ENCODE results near the gene ZMYND8.
"Not testable (repeated sequence)": the region's sequence is repeated elsewhere in the genome, so short reads cannot be mapped to it uniquely, and the experiment has no call there.

Gene ZMYND8

GRCh38 chr20:47356526-47357295, at the start of gene ZMYND8:
Gene ZMYND8 (minus strand): TSS chr20:47356699. CDS start chr20:47356670, 29 bp downstream.
- peak; percentile 98 for DNase-seq (ENCODE audit: low spot score)

- DNase-seq (ENCODE audit: low spot score) = no peak
These were observed 49.4 kb upstream of the ZMYND8 start for GRCh38 chr20:47405775-47406325.

- DNase-seq (ENCODE audit: low spot score) = no peak
These were observed 44.2 kb upstream of the ZMYND8 start for GRCh38 chr20:47400685-47401084.

GRCh38 chr20:47397652-47398301, 41.3 kb upstream of the ZMYND8 start:
- no peak for DNase-seq (ENCODE audit: low spot score)

- no peak for DNase-seq (ENCODE audit: low spot score)
These were observed 40.4 kb upstream of the ZMYND8 start for GRCh38 chr20:47396762-47397476.

GRCh38 chr20:47393796-47394514, 37.5 kb upstream of the ZMYND8 start:
- not testable (repeated sequence) for DNase-seq (ENCODE audit: low spot score)

GRCh38 chr20:47392721-47393073, 36.2 kb upstream of the ZMYND8 start:
- no peak for DNase-seq (ENCODE audit: low spot score)

- no peak for DNase-seq (ENCODE audit: low spot score)
These were observed 35.7 kb upstream of the ZMYND8 start for GRCh38 chr20:47392015-47392720.

- DNase-seq (ENCODE audit: low spot score) = no peak
These were observed 34.9 kb upstream of the ZMYND8 start for GRCh38 chr20:47391276-47392010.

GRCh38 chr20:47389867-47390347, 33.4 kb upstream of the ZMYND8 start:
- no peak for DNase-seq (ENCODE audit: low spot score)

- not testable (repeated sequence) for DNase-seq (ENCODE audit: low spot score)
These were observed 29.5 kb upstream of the ZMYND8 start for GRCh38 chr20:47385968-47386367.

- DNase-seq (ENCODE audit: low spot score) = no peak
These were observed 26.4 kb upstream of the ZMYND8 start for GRCh38 chr20:47382746-47383415.

- DNase-seq (ENCODE audit: low spot score) = no peak
These were observed 24.0 kb upstream of the ZMYND8 start for GRCh38 chr20:47380481-47380880.

GRCh38 chr20:47379433-47380150, 23.1 kb upstream of the ZMYND8 start:
- DNase-seq (ENCODE audit: low spot score) = no peak

GRCh38 chr20:47377122-47377722, 20.7 kb upstream of the ZMYND8 start:
- DNase-seq (ENCODE audit: low spot score) = no peak

GRCh38 chr20:47376096-47376643, 19.7 kb upstream of the ZMYND8 start:
- not testable (repeated sequence) for DNase-seq (ENCODE audit: low spot score)

GRCh38 chr20:47374121-47374520, 17.6 kb upstream of the ZMYND8 start:
- not testable (repeated sequence) for DNase-seq (ENCODE audit: low spot score)

- DNase-seq (ENCODE audit: low spot score) = no peak
These were observed 16.8 kb upstream of the ZMYND8 start for GRCh38 chr20:47373206-47373733.
